ENCODE data around the gene ZSCAN26.
A peak's percentile ranks its signal among the peaks of the same experiment; 100 is the strongest.
"Not testable (repeated sequence)": the region's sequence is repeated elsewhere in the genome, so short reads cannot be mapped to it uniquely, and the experiment has no call there.

Gene ZSCAN26

DNA sequence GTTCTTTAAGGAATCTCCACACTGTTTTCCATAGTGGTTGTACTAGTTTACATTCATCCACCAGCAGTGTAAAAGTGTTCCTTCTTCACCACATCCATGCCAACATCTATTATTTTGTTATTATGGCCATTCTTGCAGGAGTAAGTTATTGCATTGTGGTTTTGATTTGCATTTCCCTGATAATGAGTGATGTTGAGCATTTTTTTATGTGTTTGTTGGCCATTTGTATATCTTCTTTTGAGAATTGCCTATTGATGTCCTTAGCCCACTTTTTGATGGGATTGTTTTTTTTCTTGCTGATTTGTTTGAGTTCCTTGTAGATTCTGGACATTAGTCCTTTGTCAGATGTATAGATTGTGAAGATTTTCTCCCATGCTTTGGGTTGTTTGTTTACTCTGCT, 39.4 kb downstream of the ZSCAN26 start:
- not testable (repeated sequence) for H3K4me3 ChIP-seq (ENCODE audit: low read length in 2 of 2); H4K8ac ChIP-seq (ENCODE audit: low read depth, low read length); H2AK5ac ChIP-seq (ENCODE audit: low read depth, low read length); H3K4ac ChIP-seq (ENCODE audit: low read length); H2BK12ac ChIP-seq (ENCODE audit: low read length); H3K27ac ChIP-seq (replicated peaks; ENCODE audit: low read length); H2BK5ac ChIP-seq (ENCODE audit: low read length); H4K91ac ChIP-seq (ENCODE audit: low read depth, low read length, poor library complexity); H3K27me3 ChIP-seq (ENCODE audit: control insufficient read depth in 3 of 3, insufficient read depth in 3 of 3, low read depth in 1 of 3, low read length in 3 of 3); H3K18ac ChIP-seq (ENCODE audit: low read length); H3K4me1 ChIP-seq (ENCODE audit: control insufficient read depth in 2 of 2, insufficient read depth in 1 of 2, low read depth in 1 of 2, low read length in 2 of 2); H2BK120ac ChIP-seq (ENCODE audit: low read depth, low read length); H2AFZ ChIP-seq (ENCODE audit: low read length); DNase-seq (ENCODE audit: low spot score); H3K23ac ChIP-seq (ENCODE audit: low read depth, low read length, poor library complexity); H3K9ac ChIP-seq (ENCODE audit: low read depth, low read length, poor library complexity); H3K9me3 ChIP-seq (replicated peaks in 1 of 2; ENCODE audit: control insufficient read depth in 2 of 2, insufficient read depth in 1 of 2, low read depth in 1 of 2, low read length in 2 of 2); H3K4me2 ChIP-seq (ENCODE audit: insufficient read depth, low read length, poor library complexity, severe bottlenecking); H3K79me1 ChIP-seq (ENCODE audit: low read depth, low read length); H2BK15ac ChIP-seq (ENCODE audit: low read length); H3K14ac ChIP-seq (ENCODE audit: low read length)
- peaks cover 6 to 21% of the 10 kb centered on the region in 2 donors for H3K36me3 ChIP-seq (replicated peaks in 1 of 2; ENCODE audit: control insufficient read depth in 2 of 2, insufficient read depth in 2 of 2, low read length in 2 of 2)

DNA sequence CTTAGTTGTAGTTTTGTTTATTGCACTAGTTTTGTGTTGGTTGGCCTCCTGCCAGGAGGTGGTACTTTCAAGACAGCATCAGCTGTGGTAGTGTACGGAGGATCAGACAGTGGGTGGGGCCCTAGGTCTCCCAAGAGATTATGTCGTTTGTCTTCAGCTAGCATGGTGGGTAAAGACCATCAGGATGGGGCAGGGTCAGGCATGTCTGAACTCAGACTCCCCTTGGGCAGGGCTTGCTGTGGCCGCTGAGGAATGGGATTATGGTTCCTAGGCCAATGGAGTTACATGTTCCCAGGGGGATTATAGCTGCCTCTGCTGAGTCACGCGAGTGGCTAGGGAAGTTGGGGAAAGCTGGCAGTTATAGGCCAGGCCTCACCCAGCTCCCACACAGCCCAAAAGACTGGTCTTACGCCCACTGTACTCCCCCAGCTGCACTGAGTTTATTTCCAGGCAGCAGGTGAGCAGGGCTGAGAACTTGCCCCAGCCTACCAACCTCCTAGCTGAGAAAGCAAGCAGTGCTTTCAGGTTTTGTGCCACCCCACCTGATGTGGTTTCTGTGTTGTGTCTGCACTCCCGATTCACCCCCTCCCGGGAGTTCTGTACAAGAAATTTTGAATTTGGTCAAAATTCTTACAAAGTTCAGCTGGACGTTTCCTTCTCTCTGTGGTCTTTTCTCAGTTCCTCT, 44.3 kb downstream of the ZSCAN26 start:
- Histone ChIP-seq H4K8ac (ENCODE audit: low read depth, low read length) (no peak overlapping the region), H3K14ac (ENCODE audit: low read length) (no peak overlapping the region), H3K4me1 (ENCODE audit: control insufficient read depth in 2 of 2, insufficient read depth in 1 of 2, low read depth in 1 of 2, low read length in 2 of 2) (no peaks in the 10 kb centered on the region), H3K23ac (ENCODE audit: low read depth, low read length, poor library complexity) (no peak overlapping the region), H2BK12ac (ENCODE audit: low read length) (no peak overlapping the region), H4K91ac (ENCODE audit: low read depth, low read length, poor library complexity) (no peak overlapping the region), H2BK5ac (ENCODE audit: low read length) (no peak overlapping the region), H3K4me3 (ENCODE audit: low read length in 2 of 2) (no peak overlapping the region), H3K9me3 (replicated peaks in 1 of 2; ENCODE audit: control insufficient read depth in 2 of 2, insufficient read depth in 1 of 2, low read depth in 1 of 2, low read length in 2 of 2) (no peaks in the 10 kb centered on the region), H3K4ac (ENCODE audit: low read length) (no peak overlapping the region), H3K36me3 (replicated peaks in 1 of 2; ENCODE audit: control insufficient read depth in 2 of 2, insufficient read depth in 2 of 2, low read length in 2 of 2) (no peaks in the 10 kb centered on the region), H2BK15ac (ENCODE audit: low read length) (no peak overlapping the region), H3K4me2 (ENCODE audit: insufficient read depth, low read length, poor library complexity, severe bottlenecking) (no peak overlapping the region), H3K18ac (ENCODE audit: low read length) (no peak overlapping the region), H2BK120ac (ENCODE audit: low read depth, low read length) (no peak overlapping the region), H2AFZ (ENCODE audit: low read length) (no peak overlapping the region), H3K27me3 (ENCODE audit: control insufficient read depth in 3 of 3, insufficient read depth in 3 of 3, low read depth in 1 of 3, low read length in 3 of 3) (no peaks in the 10 kb centered on the region), H3K27ac (replicated peaks; ENCODE audit: low read length) (no peak overlapping the region), H2AK5ac (ENCODE audit: low read depth, low read length) (no peak overlapping the region), H3K9ac (ENCODE audit: low read depth, low read length, poor library complexity) (no peak overlapping the region), H3K79me1 (ENCODE audit: low read depth, low read length) (no peaks in the 10 kb centered on the region)
- no CpG with 5 or more reads among the region's 9 CpGs for WGBS, 2 donors (ENCODE audit: extremely low coverage in 2 of 2, insufficient read length in 2 of 2, insufficient replicate concordance in 1 of 2)
- DNase-seq (ENCODE audit: low spot score), result no peak

DNA sequence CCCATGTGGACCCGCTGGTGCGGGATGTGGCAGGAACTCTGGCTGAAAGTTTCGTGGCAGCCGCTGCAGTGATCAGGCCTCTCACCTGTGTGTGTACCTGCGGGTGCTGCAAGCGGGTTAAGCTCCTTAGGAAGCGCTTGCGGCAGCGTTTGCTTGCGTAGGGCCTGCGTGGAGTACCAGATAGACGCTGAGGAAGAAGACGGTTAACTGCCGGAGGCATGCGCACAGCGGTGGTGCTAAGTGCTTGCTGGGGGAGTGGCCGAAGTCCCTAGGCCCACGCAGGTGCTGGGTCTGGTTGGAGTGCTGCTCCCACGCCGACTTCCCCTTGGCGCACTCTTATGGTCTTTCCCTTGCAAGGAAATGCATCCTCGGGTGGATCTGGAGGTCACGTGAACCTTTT, 46.0 kb downstream of the ZSCAN26 start:
- Histone ChIP-seq H3K4me1 (ENCODE audit: control insufficient read depth in 2 of 2, insufficient read depth in 1 of 2, low read depth in 1 of 2, low read length in 2 of 2) (no peaks in the 10 kb centered on the region), H3K4me2 (ENCODE audit: insufficient read depth, low read length, poor library complexity, severe bottlenecking) (no peak overlapping the region), H3K9me3 (replicated peaks in 1 of 2; ENCODE audit: control insufficient read depth in 2 of 2, insufficient read depth in 1 of 2, low read depth in 1 of 2, low read length in 2 of 2) (no peaks in the 10 kb centered on the region), H3K23ac (ENCODE audit: low read depth, low read length, poor library complexity) (no peak overlapping the region), H2AFZ (ENCODE audit: low read length) (no peak overlapping the region), H3K79me1 (ENCODE audit: low read depth, low read length) (no peaks in the 10 kb centered on the region), H3K18ac (ENCODE audit: low read length) (no peak overlapping the region), H4K91ac (ENCODE audit: low read depth, low read length, poor library complexity) (no peak overlapping the region), H2BK5ac (ENCODE audit: low read length) (no peak overlapping the region), H3K9ac (ENCODE audit: low read depth, low read length, poor library complexity) (peak overlapping the region; percentile 36), H3K27ac (replicated peaks; ENCODE audit: low read length) (no peak overlapping the region), H2BK120ac (ENCODE audit: low read depth, low read length) (no peak overlapping the region), H2AK5ac (ENCODE audit: low read depth, low read length) (no peak overlapping the region), H3K14ac (ENCODE audit: low read length) (no peak overlapping the region), H3K27me3 (ENCODE audit: control insufficient read depth in 3 of 3, insufficient read depth in 3 of 3, low read depth in 1 of 3, low read length in 3 of 3) (no peaks in the 10 kb centered on the region), H4K8ac (ENCODE audit: low read depth, low read length) (peak overlapping the region; percentile 50), H3K4ac (ENCODE audit: low read length) (no peak overlapping the region), H3K36me3 (replicated peaks in 1 of 2; ENCODE audit: control insufficient read depth in 2 of 2, insufficient read depth in 2 of 2, low read length in 2 of 2) (no peaks in the 10 kb centered on the region), H2BK15ac (ENCODE audit: low read length) (no peak overlapping the region), H3K4me3 (ENCODE audit: low read length in 2 of 2) (no peak overlapping the region), H2BK12ac (ENCODE audit: low read length) (no peak overlapping the region)
- no CpG with 5 or more reads among the region's 23 CpGs for WGBS, 2 donors (ENCODE audit: extremely low coverage in 2 of 2, insufficient read length in 2 of 2, insufficient replicate concordance in 1 of 2)
- no peak for DNase-seq (ENCODE audit: low spot score)

GRCh38 chr6:28315628-28316027, 48.7 kb downstream of the ZSCAN26 start:
- Histone ChIP-seq H2AK5ac (ENCODE audit: low read depth, low read length) (no peak overlapping the region), H4K8ac (ENCODE audit: low read depth, low read length) (no peak overlapping the region), H3K4me1 (ENCODE audit: control insufficient read depth in 2 of 2, insufficient read depth in 1 of 2, low read depth in 1 of 2, low read length in 2 of 2) (no peaks in the 10 kb centered on the region), H3K18ac (ENCODE audit: low read length) (no peak overlapping the region), H3K27ac (replicated peaks; ENCODE audit: low read length) (no peak overlapping the region), H3K79me1 (ENCODE audit: low read depth, low read length) (no peaks in the 10 kb centered on the region), H4K91ac (ENCODE audit: low read depth, low read length, poor library complexity) (no peak overlapping the region), H2BK12ac (ENCODE audit: low read length) (no peak overlapping the region), H2BK5ac (ENCODE audit: low read length) (no peak overlapping the region), H2AFZ (ENCODE audit: low read length) (no peak overlapping the region), H3K27me3 (ENCODE audit: control insufficient read depth in 3 of 3, insufficient read depth in 3 of 3, low read depth in 1 of 3, low read length in 3 of 3) (no peaks in the 10 kb centered on the region), H3K14ac (ENCODE audit: low read length) (no peak overlapping the region), H3K4me2 (ENCODE audit: insufficient read depth, low read length, poor library complexity, severe bottlenecking) (no peak overlapping the region), H3K36me3 (replicated peaks in 1 of 2; ENCODE audit: control insufficient read depth in 2 of 2, insufficient read depth in 2 of 2, low read length in 2 of 2) (no peaks in the 10 kb centered on the region), H3K9ac (ENCODE audit: low read depth, low read length, poor library complexity) (no peak overlapping the region), H2BK15ac (ENCODE audit: low read length) (no peak overlapping the region), H3K4me3 (ENCODE audit: low read length in 2 of 2) (no peak overlapping the region), H2BK120ac (ENCODE audit: low read depth, low read length) (no peak overlapping the region), H3K23ac (ENCODE audit: low read depth, low read length, poor library complexity) (no peak overlapping the region), H3K9me3 (replicated peaks in 1 of 2; ENCODE audit: control insufficient read depth in 2 of 2, insufficient read depth in 1 of 2, low read depth in 1 of 2, low read length in 2 of 2) (no peaks in the 10 kb centered on the region), H3K4ac (ENCODE audit: low read length) (no peak overlapping the region)
- DNase-seq (ENCODE audit: low spot score), result no peak
- WGBS, 2 donors (ENCODE audit: extremely low coverage in 2 of 2, insufficient read length in 2 of 2, insufficient replicate concordance in 1 of 2), result no CpG with 5 or more reads among the region's 3 CpGs

Data from neuronal stem cell (in vitro differentiated cells).